HEK293 (cell line): ENCODE data around the gene TOR1AIP2.

Experiments
- CTCF ChIA-PET: fragments of 350-600 bp; formaldehyde crosslinking; extraction: SDS; loops from one replicate; lab custom pipeline; 2021; ENCODE audit warnings: antibody characterized with exemption; lab: Yijun Ruan, JAX
- POLR2A ChIA-PET: fragments of 300-600 bp; formaldehyde crosslinking; extraction: SDS; loops from one replicate; lab custom pipeline; 2020; ENCODE audit warnings: antibody characterized with exemption, inconsistent platforms; lab: Yijun Ruan, JAX
- H3K27ac ChIP-seq: fragments of 200-500 bp; sonication (Bioruptor generic); 2 replicates; pipeline ENCODE4 v1.5.1; 2014; ENCODE audit warnings: low read depth, low read length, control low read depth, inconsistent platforms; ENCODE audit errors: extremely low read depth
- H3K36me3 ChIP-seq, 2 experiments: fragments of 200-500 bp in 1 of 2; sonication (Bioruptor generic) in 1 of 2; 1 replicate in 1 of 2; 2 replicates in 1 of 2; pipeline ENCODE4 v1.5.1; 2014 to 2017; ENCODE audit warnings: inconsistent platforms in 2 of 2, low read length in 2 of 2; ENCODE audit not compliant: control insufficient read depth in 2 of 2, insufficient read depth in 1 of 2
- H3K4me1 ChIP-seq: fragments of 200-500 bp; sonication (Bioruptor generic); 2 replicates; pipeline ENCODE4 v1.5.1; 2014; ENCODE audit warnings: mild to moderate bottlenecking, low read length, inconsistent platforms; ENCODE audit not compliant: control insufficient read depth, insufficient read depth
- H3K4me3 ChIP-seq: 2 replicates; pipeline ENCODE4 v1.5.1; 2011; ENCODE audit warnings: low read depth, mild to moderate bottlenecking, control low read depth, low read length, moderate library complexity
- H3K9me3 ChIP-seq: fragments of 200-500 bp; sonication (Bioruptor generic); 2 replicates; pipeline ENCODE4 v1.5.1; 2014; ENCODE audit warnings: low read depth, low read length, inconsistent platforms; ENCODE audit not compliant: control insufficient read depth, insufficient read depth
- ATF2 ChIP-seq: fragments of 450-650 bp; formaldehyde crosslinking; IDR thresholded peaks from 2 replicates; pipeline ENCODE4 v1.5.1; 2016; ENCODE audit warnings: missing biosample characterization, missing genetic modification characterization, low read depth
- CTCF ChIP-seq: fragments of 450-650 bp; formaldehyde crosslinking; IDR thresholded peaks from 2 replicates; pipeline ENCODE4 v1.5.1; 2016; ENCODE audit warnings: missing biosample characterization, missing genetic modification characterization
- HOXA7 ChIP-seq: sonication (generic); formaldehyde crosslinking; IDR thresholded peaks from 2 replicates; pipeline ENCODE4 v1.8.1; 2022; ENCODE audit warnings: missing genetic modification reagents, borderline replicate concordance
- KLF8 ChIP-seq: fragments of 450-650 bp; formaldehyde crosslinking; IDR thresholded peaks from 2 replicates; pipeline ENCODE4 v1.5.1; 2016; ENCODE audit warnings: missing biosample characterization, missing genetic modification characterization
- MZF1 ChIP-seq: fragments of 450-650 bp; formaldehyde crosslinking; IDR thresholded peaks from 2 replicates; pipeline ENCODE4 v1.5.1; 2017; ENCODE audit warnings: missing biosample characterization, missing genetic modification characterization, borderline replicate concordance
- REST ChIP-seq: fragments of 450-650 bp; formaldehyde crosslinking; IDR thresholded peaks from 2 replicates; pipeline ENCODE4 v1.5.1; 2016; ENCODE audit warnings: missing biosample characterization, missing genetic modification characterization
- TRIM28 ChIP-seq: IDR thresholded peaks from 2 replicates; pipeline ENCODE4 v1.6.1; 2011; ENCODE audit warnings: low read length, control low read depth, borderline replicate concordance
- YY1 ChIP-seq: fragments of 450-650 bp; formaldehyde crosslinking; IDR thresholded peaks from 2 replicates; pipeline ENCODE4 v1.5.1; 2018; ENCODE audit warnings: missing biosample characterization, missing genetic modification characterization
- ZBTB1 ChIP-seq: fragments of 450-650 bp; formaldehyde crosslinking; IDR thresholded peaks from 2 replicates; pipeline ENCODE4 v1.5.1; 2016; ENCODE audit warnings: missing biosample characterization, missing genetic modification characterization
- ZNF132 ChIP-seq: fragments of 450-650 bp; formaldehyde crosslinking; IDR thresholded peaks from 2 replicates; pipeline ENCODE4 v1.5.1; 2017; ENCODE audit warnings: missing biosample characterization, missing genetic modification characterization, borderline replicate concordance
- ZNF148 ChIP-seq: fragments of 450-650 bp; formaldehyde crosslinking; IDR thresholded peaks from 2 replicates; pipeline ENCODE4 v1.5.0; 2017; ENCODE audit warnings: missing biosample characterization, missing genetic modification characterization, borderline replicate concordance
- ZNF175 ChIP-seq: fragments of 450-650 bp; formaldehyde crosslinking; IDR thresholded peaks from 2 replicates; pipeline ENCODE4 v1.5.1; 2016; ENCODE audit warnings: missing biosample characterization, missing genetic modification characterization
- ZNF335 ChIP-seq: fragments of 450-650 bp; formaldehyde crosslinking; conservative IDR thresholded peaks from 2 replicates; pipeline ENCODE4 v1.5.1; 2016; ENCODE audit warnings: missing biosample characterization, missing genetic modification characterization
- ZNF423 ChIP-seq: fragments of 450-650 bp; formaldehyde crosslinking; IDR thresholded peaks from 2 replicates; pipeline ENCODE4 v1.5.1; 2016; ENCODE audit warnings: missing biosample characterization, missing genetic modification characterization
- ZNF621 ChIP-seq: fragments of 450-650 bp; formaldehyde crosslinking; IDR thresholded peaks from 2 replicates; pipeline ENCODE4 v1.5.1; 2017; ENCODE audit warnings: missing biosample characterization, missing genetic modification characterization
- ZNF645 ChIP-seq: fragments of 450-650 bp; formaldehyde crosslinking; IDR thresholded peaks from 2 replicates; pipeline ENCODE4; 2016; ENCODE audit warnings: missing biosample characterization, missing genetic modification characterization
- ZNF660 ChIP-seq: fragments of 450-650 bp; IDR thresholded peaks from 2 replicates; pipeline ENCODE4 v1.5.1; 2018; ENCODE audit warnings: missing biosample characterization, mild to moderate bottlenecking, missing genetic modification characterization
- ZNF701 ChIP-seq: fragments of 450-650 bp; formaldehyde crosslinking; IDR thresholded peaks from 2 replicates; pipeline ENCODE4 v1.5.1; 2016; ENCODE audit warnings: missing biosample characterization, missing genetic modification characterization
- ZNF707 ChIP-seq: fragments of 450-650 bp; formaldehyde crosslinking; IDR thresholded peaks from 2 replicates; pipeline ENCODE4 v1.5.1; 2016; ENCODE audit warnings: missing biosample characterization, missing genetic modification characterization

Gene TOR1AIP2

GRCh38 chr1:179812501-179813292, 64.9 kb downstream of the TOR1AIP2 start:
- POLR2A ChIA-PET, result no interaction called here
- Histone ChIP-seq H3K4me1 (no peaks in the 10 kb centered on the region; the same call in 1 of the 2 replicates), H3K36me3 (no peaks in the 10 kb centered on the region), H3K27ac (no peak overlapping the region), H3K9me3 (no peaks in the 10 kb centered on the region), H3K4me3 (no peak overlapping the region)
- CTCF ChIA-PET, result interaction anchor here (0.6 to 8.2 kb wide), 14 partner anchors 9 to 995 kb away, joined by 3 to 345 read pairs (median 19); no protein-coding TSS in a partner anchor
- TF ChIP-seq HOXA7 (CRISPR knock-in tag), result no peak
- TF ChIP-seq ZNF701 (tag by site-specific recombination), result peak; percentile 62; the same call in 1 of the 2 replicates

GRCh38 chr1:179810367-179810715, 67.3 kb downstream of the TOR1AIP2 start:
- TF ChIP-seq ZNF423 (tag by site-specific recombination), result no peak
- no peak for TF ChIP-seq ZBTB1 (tag by site-specific recombination)
- no peak for TF ChIP-seq MZF1
- no peak for TF ChIP-seq REST (tag by site-specific recombination)
- no peak for TF ChIP-seq KLF8
- no peak for TF ChIP-seq ZNF660
- no peak for TF ChIP-seq ZNF645
- Histone ChIP-seq H3K4me1 (no peaks in the 10 kb centered on the region), H3K36me3 (no peaks in the 10 kb centered on the region), H3K27ac (no peak overlapping the region), H3K4me3 (no peak overlapping the region), H3K9me3 (no peaks in the 10 kb centered on the region)
- CTCF ChIA-PET, result interaction anchor here (0.5 to 8.2 kb wide), 54 partner anchors 9 to 1339 kb away, joined by 3 to 345 read pairs (median 4); no protein-coding TSS in a partner anchor
- POLR2A ChIA-PET, result no interaction called here

- Histone ChIP-seq H3K4me1 (no peaks in the 10 kb centered on the region), H3K9me3 (no peaks in the 10 kb centered on the region), H3K36me3 (no peaks in the 10 kb centered on the region), H3K27ac (no peak overlapping the region), H3K4me3 (no peak overlapping the region)
- POLR2A ChIA-PET, result no interaction called here
- CTCF ChIA-PET, result interaction anchor here (0.6 to 8.2 kb wide), 65 partner anchors 7 to 1339 kb away, joined by 3 to 345 read pairs (median 4); no protein-coding TSS in a partner anchor
- no peak for TF ChIP-seq ATF2 (tag by site-specific recombination)
- TF ChIP-seq ZNF707, result no peak
- TF ChIP-seq ZNF175, result no peak
- TF ChIP-seq ZNF148 (tag by site-specific recombination), result no peak
- peak; percentile 81 for TF ChIP-seq CTCF (tag by site-specific recombination)
- no peak for TF ChIP-seq YY1 (tag by site-specific recombination)
- TF ChIP-seq ZNF621 (tag by site-specific recombination), result no peak
- TF ChIP-seq TRIM28, result no peak
- TF ChIP-seq ZNF132, result no peak
- no peak for TF ChIP-seq ZNF335
Measured at GRCh38 chr1:179809506-179810366, 67.9 kb downstream of the TOR1AIP2 start.
